IMR-90 (cell line): ENCODE measurements around the gene GBF1. TPM values are rescaled to one million over a fixed set of nuclear protein-coding genes. Genes with fewer than 3 reads are reported as not detected.

Experiments used
- ATAC-seq: fragments of 200-7000 bp; cut with Tn5 transposase; 2 replicates; pipeline ENCODE4 v1.9.1; 2020; ENCODE audit warnings: low read depth, mild to moderate bottlenecking, moderate library complexity
- BruUV-seq: library from RNA; stranded (reverse); fragments of 400-500 nt; replicated peaks from 2 replicates; lab custom pipeline; 2021; lab: Mats Ljungman, UMichigan
- CTCF ChIA-PET: fragments of 300-600 bp; formaldehyde crosslinking; extraction: SDS; loops from one replicate; lab custom pipeline; 2021; ENCODE audit warnings: antibody characterized with exemption; lab: Yijun Ruan, JAX
- POLR2A ChIA-PET: fragments of 300-600 bp; sonication (Branson Sonifier 250); formaldehyde crosslinking; loops from one replicate; lab custom pipeline; 2022; ENCODE audit warnings: antibody characterized with exemption; ENCODE audit not compliant: unreplicated experiment; lab: Charles Lee
- DNase-seq: peaks from one replicate; pipeline ENCODE4 v3.0.0; 2013
- H2AFZ ChIP-seq: replicated peaks from 2 replicates; pipeline ENCODE3; 2013; ENCODE audit warnings: low read length, mild to moderate bottlenecking; ENCODE audit not compliant: poor library complexity
- H2AK5ac ChIP-seq: 2 replicates; pipeline ENCODE4 v1.6.1; 2013; ENCODE audit warnings: low read depth, low read length, inconsistent platforms
- H2AK9ac ChIP-seq: replicated peaks from 2 replicates; pipeline ENCODE3; 2013; ENCODE audit warnings: mild to moderate bottlenecking, low read depth, low read length, moderate library complexity; ENCODE audit not compliant: poor library complexity
- H2BK120ac ChIP-seq: 2 replicates; pipeline ENCODE4 v1.6.1; 2013; ENCODE audit warnings: low read depth, low read length, inconsistent platforms
- H2BK15ac ChIP-seq: 3 replicates; pipeline ENCODE4 v1.6.1; 2013; ENCODE audit warnings: low read depth, low read length, inconsistent platforms
- H2BK20ac ChIP-seq: 2 replicates; pipeline ENCODE4 v1.6.1; 2013; ENCODE audit warnings: low read depth, mild to moderate bottlenecking, inconsistent platforms, low read length, moderate library complexity
- H2BK5ac ChIP-seq: 2 replicates; pipeline ENCODE4 v1.6.1; 2013; ENCODE audit warnings: mild to moderate bottlenecking, low read depth, low read length, inconsistent platforms; ENCODE audit not compliant: poor library complexity, severe bottlenecking
- H3K14ac ChIP-seq: replicated peaks from 2 replicates; pipeline ENCODE4 v1.6.1; 2013; ENCODE audit warnings: low read depth, low read length, inconsistent platforms
- H3K18ac ChIP-seq: 2 replicates; pipeline ENCODE4 v1.6.1; 2013; ENCODE audit warnings: low read depth, low read length, control low read depth
- H3K23ac ChIP-seq: 2 replicates; pipeline ENCODE4 v1.6.1; 2013; ENCODE audit warnings: low read depth, low read length, inconsistent platforms
- H3K27ac ChIP-seq: 2 replicates; pipeline ENCODE4 v1.5.1; 2013; ENCODE audit warnings: mild to moderate bottlenecking, control low read depth, low read length; ENCODE audit not compliant: insufficient read depth
- H3K27me3 ChIP-seq: 2 replicates; pipeline ENCODE4 v1.6.1; 2013; ENCODE audit warnings: low read length; ENCODE audit not compliant: control insufficient read depth, insufficient read depth
- H3K36me3 ChIP-seq: 2 replicates; pipeline ENCODE4 v1.6.1; 2013; ENCODE audit warnings: low read length, mixed read lengths; ENCODE audit not compliant: control insufficient read depth, insufficient read depth
- H3K4ac ChIP-seq: 2 replicates; pipeline ENCODE4 v1.6.1; 2013; ENCODE audit warnings: low read depth, low read length, inconsistent platforms
- H3K4me1 ChIP-seq: 2 replicates; pipeline ENCODE4 v1.6.1; 2013; ENCODE audit warnings: low read length, mixed read lengths; ENCODE audit not compliant: control insufficient read depth, insufficient read depth
- H3K4me2 ChIP-seq: 2 replicates; pipeline ENCODE4 v1.6.1; 2013; ENCODE audit warnings: low read depth, mild to moderate bottlenecking, control low read depth, low read length, moderate library complexity
- H3K4me3 ChIP-seq: 2 replicates; pipeline ENCODE4 v1.5.1; 2013; ENCODE audit warnings: low read depth, mild to moderate bottlenecking, control low read depth, low read length, moderate library complexity; ENCODE audit not compliant: insufficient read depth
- H3K56ac ChIP-seq: 2 replicates; pipeline ENCODE4 v1.6.1; 2013; ENCODE audit warnings: low read length, inconsistent platforms; ENCODE audit not compliant: insufficient read depth; ENCODE audit errors: extremely low read depth
- H3K79me1 ChIP-seq, 2 experiments: 2 replicates each; pipeline ENCODE4 v1.6.1; 2013; ENCODE audit warnings: low read length in 2 of 2, inconsistent platforms in 1 of 2, low read depth in 1 of 2
- H3K9ac ChIP-seq: 2 replicates; pipeline ENCODE4 v1.6.1; 2013; ENCODE audit warnings: low read depth, low read length, control low read depth
- H3K9me1 ChIP-seq: 2 replicates; pipeline ENCODE4 v1.6.1; 2013; ENCODE audit warnings: low read length, inconsistent platforms; ENCODE audit not compliant: insufficient read depth
- H3K9me3 ChIP-seq: 2 replicates; pipeline ENCODE4 v1.6.1; 2013; ENCODE audit warnings: low read length; ENCODE audit not compliant: control insufficient read depth, insufficient read depth
- H4K20me1 ChIP-seq: 2 replicates; pipeline ENCODE4 v1.6.1; 2013; ENCODE audit warnings: low read length, inconsistent platforms; ENCODE audit not compliant: insufficient read depth
- H4K5ac ChIP-seq: 2 replicates; pipeline ENCODE4 v1.6.1; 2013; ENCODE audit warnings: mild to moderate bottlenecking, low read depth, low read length, control low read depth
- H4K8ac ChIP-seq, 2 experiments: 2 replicates each; pipeline ENCODE4 v1.6.1; 2013; ENCODE audit warnings: low read depth in 2 of 2, low read length in 2 of 2, control low read depth in 1 of 2, inconsistent platforms in 1 of 2
- H4K91ac ChIP-seq: 2 replicates; pipeline ENCODE4 v1.6.1; 2013; ENCODE audit warnings: low read depth, low read length, inconsistent platforms; ENCODE audit not compliant: insufficient read depth
- BHLHE40 ChIP-seq: fragments of 150-350 bp; IDR thresholded peaks from 2 replicates; pipeline ENCODE4 v1.6.1; 2016; ENCODE audit warnings: mild to moderate bottlenecking, low read depth, low read length
- CTCF ChIP-seq: conservative IDR thresholded peaks from 2 replicates; pipeline ENCODE4 v1.5.1; 2012; ENCODE audit warnings: mild to moderate bottlenecking, low read depth, low read length, improper control_type of control experiment
- ELK1 ChIP-seq: fragments of 150-350 bp; IDR thresholded peaks from 2 replicates; pipeline ENCODE4 v1.6.1; 2016; ENCODE audit warnings: low read depth, mild to moderate bottlenecking, low read length, moderate library complexity, borderline replicate concordance
- FOS ChIP-seq: fragments of 150-350 bp; IDR thresholded peaks from 2 replicates; pipeline ENCODE4 v1.6.1; 2016; ENCODE audit warnings: low read depth, low read length
- MAZ ChIP-seq: IDR thresholded peaks from 2 replicates; pipeline ENCODE4 v1.6.1; 2012; ENCODE audit warnings: low read depth, mild to moderate bottlenecking, low read length, improper control_type of control experiment, moderate library complexity, borderline replicate concordance
- MXI1 ChIP-seq: IDR thresholded peaks from 2 replicates; pipeline ENCODE4 v1.6.1; 2012; ENCODE audit warnings: low read depth, mild to moderate bottlenecking, low read length, moderate library complexity, borderline replicate concordance
- NFE2L2 ChIP-seq: fragments of 150-350 bp; IDR thresholded peaks from 2 replicates; pipeline ENCODE4 v1.6.1; 2016; ENCODE audit warnings: low read depth, mild to moderate bottlenecking, low read length
- RAD21 ChIP-seq: IDR thresholded peaks from 2 replicates; pipeline ENCODE4 v1.6.1; 2012; ENCODE audit warnings: low read length, improper control_type of control experiment
- RCOR1 ChIP-seq: IDR thresholded peaks from 2 replicates; pipeline ENCODE4 v1.6.1; 2012; ENCODE audit warnings: mild to moderate bottlenecking, low read length, improper control_type of control experiment; ENCODE audit not compliant: insufficient replicate concordance
- RFX5 ChIP-seq: IDR thresholded peaks from 2 replicates; pipeline ENCODE4 v1.8.0; 2012; ENCODE audit warnings: low read depth, mild to moderate bottlenecking, low read length, moderate library complexity
- USF2 ChIP-seq: fragments of 150-350 bp; IDR thresholded peaks from 2 replicates; pipeline ENCODE4 v1.6.1; 2017; ENCODE audit warnings: mild to moderate bottlenecking, antibody characterized with exemption, low read length, low read depth
- WGBS, 2 experiments: methylation state at CpG; one replicate each; pipeline versions ENCODE4 v1.1.5 to v1.1.7; 2013; ENCODE audit warnings: missing lambda C conversion rate in 2 of 2; ENCODE audit not compliant: insufficient read length in 1 of 2; ENCODE audit errors: extremely low coverage in 2 of 2; 5-methylcytosine and 5-hydroxymethylcytosine counted together
- dilution Hi-C: fragments of 300-500 bp; cut with HindIII; formaldehyde crosslinking; loops from one replicate; pipeline ENCODE4 v1.14.3; 2018; ENCODE audit warnings: low sequenced_read_pairs; ENCODE audit not compliant: unreplicated experiment
- in situ Hi-C: fragments of 300-500 bp; cut with MboI; formaldehyde crosslinking; loops from 3 replicates; pipeline ENCODE4 v1.14.3; 2019; ENCODE audit warnings: low sequenced_read_pairs, inconsistent platforms, mixed read lengths
- intact Hi-C: fragments of 100-400 bp; cut with micrococcal nuclease; formaldehyde crosslinking; loops from 2 replicates; pipeline ENCODE4 v1.10.0; 2022
- polyA plus RNA-seq, 3 experiments: library from polyadenylated mRNA; depleted of rRNA; stranded (reverse); fragments of >200 nt; gene quantifications; 2 replicates each; pipeline ENCODE4 v1.2.3, GENCODE V29; 2012; ENCODE audit warnings: low replicate concordance in 1 of 3
- total RNA-seq: library from RNA; depleted of rRNA; stranded (reverse); fragments of >200 nt; gene quantifications from 2 replicates; pipeline ENCODE4 v1.2.3, GENCODE V29; 2012

Gene GBF1
- total and polyA plus RNA-seq, 2 of the 4 experiments (the other 2 are of a cell fraction) = 38.7 to 40.1 TPM

DNA sequence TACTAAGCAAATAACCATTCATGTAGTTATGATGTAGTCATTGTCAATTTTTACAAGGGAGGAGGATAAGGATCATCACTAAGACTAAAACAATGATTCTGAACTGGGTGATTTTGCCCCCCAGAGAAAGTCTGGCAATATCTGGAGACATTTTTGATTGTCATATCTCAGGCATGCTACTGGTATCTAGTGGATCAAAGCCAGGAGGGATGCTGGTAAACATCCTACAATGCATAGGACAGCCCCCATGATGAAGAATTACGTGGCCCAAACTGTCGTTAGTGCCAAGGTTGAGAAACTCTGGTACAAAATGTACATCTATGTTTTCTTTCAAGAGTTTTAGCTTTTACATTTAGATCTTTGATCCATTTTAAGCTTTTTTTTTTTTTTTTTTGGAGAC lies 57.3 kb downstream of the GBF1 start:
- H3K36me3 ChIP-seq = peaks cover 2% of the 10 kb centered on the region; the same call in 1 of the 2 replicates
- peaks cover 3% of the 10 kb centered on the region; the same call in 1 of the 2 replicates for H3K4me1 ChIP-seq
- H2BK120ac ChIP-seq = no peak overlapping the region
- ChIA-PET POLR2A (no interaction called here), CTCF (interaction anchor here (0.6 kb wide), 2 partner anchors 21 to 91 kb away, joined by 3 read pairs; no protein-coding TSS in a partner anchor)
- dilution Hi-C loops = no loop called here
- ATAC-seq (no peak), DNase-seq (no peak)
- H2BK15ac ChIP-seq = no peak overlapping the region
- H3K14ac ChIP-seq = no peak overlapping the region
- TF ChIP-seq ELK1 = no peak
- TF ChIP-seq FOS = no peak
- no peak for TF ChIP-seq RAD21
- TF ChIP-seq NFE2L2 = no peak
- no peak for TF ChIP-seq USF2
- TF ChIP-seq CTCF = no peak
- TF ChIP-seq RCOR1 = no peak
- no peak for TF ChIP-seq BHLHE40
- no peak for TF ChIP-seq RFX5
- TF ChIP-seq MXI1 = no peak
- TF ChIP-seq MAZ = no peak
- no peak overlapping the region for H3K56ac ChIP-seq
- H4K8ac ChIP-seq = no peak overlapping the region
- no peak overlapping the region for H2AFZ ChIP-seq
- H4K20me1 ChIP-seq = peaks cover 35% of the 10 kb centered on the region
- intact Hi-C loops = no loop called here
- in situ Hi-C loops = no loop called here
- H3K4me3 ChIP-seq = no peak overlapping the region
- H4K5ac ChIP-seq = no peak overlapping the region
- no peak overlapping the region for H3K4ac ChIP-seq
- no peak overlapping the region for H3K23ac ChIP-seq
- peaks cover 20 to 63% of the 10 kb centered on the region in 2 experiments; a peak in 3 of 4 replicates for H3K79me1 ChIP-seq
- H2BK5ac ChIP-seq = no peak overlapping the region
- H3K4me2 ChIP-seq = no peak overlapping the region
- no peak overlapping the region for H4K91ac ChIP-seq
- H3K27me3 ChIP-seq = no peaks in the 10 kb centered on the region
- H2AK9ac ChIP-seq = no peak overlapping the region
- H3K18ac ChIP-seq = no peak overlapping the region
- WGBS, 2 experiments = no CpG with 5 or more reads among the region's 2 CpGs
- H3K9me3 ChIP-seq = no peaks in the 10 kb centered on the region
- no TSS peak for BruUV-seq
- no peak overlapping the region for H3K9ac ChIP-seq
- H2BK20ac ChIP-seq = no peak overlapping the region
- no peak overlapping the region for H3K27ac ChIP-seq
- H2AK5ac ChIP-seq = no peak overlapping the region
- H3K9me1 ChIP-seq = peaks cover 9% of the 10 kb centered on the region; the same call in 1 of the 2 replicates
